K562 treated with DMSO at 1 percent for 12 hours (cell line): ENCODE results near the gene DDIT4. TPM values are rescaled to one million over a fixed set of nuclear protein-coding genes. Genes with fewer than 3 reads are reported as not detected.

ENCODE experiments used
- total RNA-seq: library from RNA; unstranded; fragments of 300-600 nt; gene quantifications from 2 replicates; pipeline ENCODE4 v1.2.3, GENCODE V29; 2022; ENCODE audit not compliant: insufficient read depth

The DDIT4 gene, protein sequence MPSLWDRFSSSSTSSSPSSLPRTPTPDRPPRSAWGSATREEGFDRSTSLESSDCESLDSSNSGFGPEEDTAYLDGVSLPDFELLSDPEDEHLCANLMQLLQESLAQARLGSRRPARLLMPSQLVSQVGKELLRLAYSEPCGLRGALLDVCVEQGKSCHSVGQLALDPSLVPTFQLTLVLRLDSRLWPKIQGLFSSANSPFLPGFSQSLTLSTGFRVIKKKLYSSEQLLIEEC
- 527 and 528 TPM in 2 replicates for total RNA-seq

DNA sequence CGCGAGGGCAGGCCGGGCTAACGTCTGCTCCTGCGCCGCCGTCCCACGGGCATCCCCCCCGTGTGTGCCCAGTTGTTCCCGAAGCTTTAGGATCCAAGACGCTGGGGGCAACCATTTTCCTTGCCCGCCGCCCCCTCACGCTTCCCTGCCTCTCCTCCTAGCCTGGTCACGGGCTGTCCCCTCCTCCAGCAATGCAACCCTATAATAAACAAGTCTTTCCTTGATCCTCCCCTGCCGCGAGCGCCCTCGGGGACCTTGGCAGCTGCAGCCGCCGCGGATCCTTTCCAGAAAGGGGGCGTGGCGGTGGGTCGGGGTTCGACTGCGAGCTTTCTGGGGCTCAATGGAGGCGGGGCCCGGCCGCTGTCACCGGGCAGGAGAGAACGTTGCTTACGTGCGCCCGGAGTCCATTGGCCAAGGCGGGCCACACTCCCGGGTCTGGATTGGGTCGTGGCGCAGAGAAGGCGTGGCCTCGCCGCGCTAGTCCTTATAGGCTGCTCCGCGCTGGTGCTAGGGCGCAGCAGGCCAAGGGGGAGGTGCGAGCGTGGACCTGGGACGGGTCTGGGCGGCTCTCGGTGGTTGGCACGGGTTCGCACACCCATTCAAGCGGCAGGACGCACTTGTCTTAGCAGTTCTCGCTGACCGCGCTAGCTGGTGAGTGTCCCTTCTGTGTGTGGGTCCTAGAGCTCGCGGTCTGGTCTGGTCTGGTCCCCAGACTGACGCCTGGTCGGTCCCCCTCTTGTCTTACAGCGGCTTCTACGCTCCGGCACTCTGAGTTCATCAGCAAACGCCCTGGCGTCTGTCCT lies at the start of gene DDIT4:
Gene DDIT4, plus strand, starts transcription at position 515 of the 803 bp plus-strand sequence. CDS start 293 bp downstream, outside the sequence.

Other genes with a start within 250 kb of the DDIT4 start
- gene SPOCK2, start 185.4 kb upstream of the DDIT4 start, total RNA-seq = 0.51 and 1.1 TPM in 2 replicates
- gene ANAPC16, start 57.9 kb upstream of the DDIT4 start, total RNA-seq = 112 and 151 TPM in 2 replicates
- 33.2 and 53.6 TPM in 2 replicates for gene ASCC1, start 57.6 kb upstream of the DDIT4 start, total RNA-seq
- 16.5 and 23.1 TPM in 2 replicates for gene DNAJB12, start 81.0 kb downstream of the DDIT4 start, total RNA-seq